GM13977 (cell line): ENCODE data around the gene MYO7B.
A peak's percentile ranks its signal among the peaks of the same experiment; 100 is the strongest.

Source experiments
- DNase-seq: peaks from one replicate; pipeline ENCODE4 v3.0.0; 2012; ENCODE audit warnings: low spot score
- CTCF ChIP-seq: IDR thresholded peaks from 2 replicates; pipeline ENCODE4 v1.5.1; 2012; ENCODE audit warnings: mild to moderate bottlenecking, control low read depth; ENCODE audit not compliant: insufficient read depth; ENCODE audit errors: extremely low read depth, missing control alignments
- in situ Hi-C: fragments of 300-500 bp; cut with MboI; formaldehyde crosslinking; loops from one replicate; pipeline ENCODE4 v1.12.0; 2022; ENCODE audit warnings: low sequenced_read_pairs, low pct_unique_long_range_greater_than_20kb, mixed read lengths, inconsistent platforms; ENCODE audit not compliant: unreplicated experiment

MYO7B gene

GRCh38 chr2:127634626-127635379, 99.3 kb downstream of the MYO7B start:
- TF ChIP-seq CTCF = no peak
- DNase-seq = no peak
- in situ Hi-C loops = no loop called here

GRCh38 chr2:127635380-127636237, 100.1 kb downstream of the MYO7B start:
- in situ Hi-C loops = no loop called here
- DNase-seq = no peak
- TF ChIP-seq CTCF = peak; percentile 25

- DNase-seq = no peak
- in situ Hi-C loops = no loop called here
- no peak for TF ChIP-seq CTCF
These were observed 101.1 kb downstream of the MYO7B start for GRCh38 chr2:127636248-127637235.

- no peak for DNase-seq
- in situ Hi-C loops = no loop called here
- TF ChIP-seq CTCF = no peak
These were observed 101.8 kb downstream of the MYO7B start for GRCh38 chr2:127637236-127637630.

- in situ Hi-C loops = no loop called here
These were observed 102.3 kb downstream of the MYO7B start for GRCh38 chr2:127637725-127638252.

More at GRCh38 chr2:127637725-127638252, 102.3 kb downstream of the MYO7B start:
- no peak for DNase-seq
- peak; percentile 9 for TF ChIP-seq CTCF
